ENCODE measurements around the gene FEM1B.

FEM1B gene

GRCh38 chr15:68344600-68344999 is 67.1 kb downstream of the FEM1B start:
- no peak for DNase-seq (ENCODE audit: low read depth in 2 of 2)
- no peak overlapping the region for H3K4me3 ChIP-seq (replicated peaks in 1 of 2; ENCODE audit: low read depth in 2 of 2, low read length in 2 of 2)
- TF ChIP-seq CTCF (IDR thresholded peaks at IDR 0.05; ENCODE audit: low read depth, low read length): no peak
